B cell (primary cell): ENCODE results near the gene IPO5. TPM values are rescaled to one million over a fixed set of nuclear protein-coding genes. Genes with fewer than 3 reads are reported as not detected.
"Not testable (repeated sequence)": the region's sequence is repeated elsewhere in the genome, so short reads cannot be mapped to it uniquely, and the experiment has no call there.

Experiments
- ATAC-seq: fragments of 200-7000 bp; cut with Tn5 transposase; one replicate; pipeline ENCODE4 v1.10.0; 2021; ENCODE audit warnings: low read depth, mild to moderate bottlenecking, moderate number of reproducible peaks, moderate library complexity
- CTCF ChIA-PET: fragments of 350-600 bp; sonication (Branson Sonifier 250); formaldehyde crosslinking; loops from one replicate; lab custom pipeline; 2021; ENCODE audit warnings: antibody characterized with exemption, inconsistent platforms; lab: Charles Lee
- POLR2A ChIA-PET: fragments of 350-600 bp; sonication (Branson Sonifier 250); formaldehyde crosslinking; loops from one replicate; lab custom pipeline; 2021; ENCODE audit warnings: antibody characterized with exemption; lab: Charles Lee
- DNase-seq: peaks from one replicate; pipeline ENCODE4 v3.0.0; 2013
- H2AFZ ChIP-seq: 2 replicates; pipeline ENCODE4 v1.6.1; 2012; ENCODE audit warnings: mild to moderate bottlenecking, low read depth, low read length; ENCODE audit not compliant: insufficient read depth, poor library complexity, severe bottlenecking
- H3K27ac ChIP-seq, 2 donors: 1 replicate in 1 of 2; 2 replicates in 1 of 2; pipeline ENCODE4 v1.5.1; 2012 to 2013; ENCODE audit warnings: low read length in 2 of 2, mild to moderate bottlenecking in 2 of 2, moderate library complexity in 1 of 2
- H3K27me3 ChIP-seq, 4 experiments: fragments of 200-600 bp in 1 of 4; sonication (generic) in 1 of 4; replicated peaks in 1 of 4; 1 replicate in 2 of 4; 2 replicates in 2 of 4; pipeline versions ENCODE4 v1.6.1 to v1.7.0; 2013 to 2016; ENCODE audit warnings: low read length in 3 of 4, mild to moderate bottlenecking in 2 of 4, mixed read lengths in 1 of 4, moderate library complexity in 1 of 4; ENCODE audit not compliant: insufficient read depth in 4 of 4, control insufficient read depth in 3 of 4; ENCODE audit errors: control extremely low read depth in 1 of 4
- H3K36me3 ChIP-seq, 2 experiments: replicated peaks in 1 of 2; 1 replicate in 1 of 2; 2 replicates in 1 of 2; pipeline versions ENCODE4 v1.6.1 to v1.7.1; 2013; ENCODE audit warnings: low read length in 1 of 2; ENCODE audit not compliant: insufficient read depth in 2 of 2, control insufficient read depth in 1 of 2; ENCODE audit errors: control extremely low read depth in 1 of 2, extremely low read depth in 1 of 2
- H3K4me1 ChIP-seq, 2 donors: fragments of 200-600 bp in 1 of 2; sonication (generic) in 1 of 2; 1 replicate in 1 of 2; 2 replicates in 1 of 2; pipeline versions ENCODE4 v1.5.1 to v1.6.1; 2013 to 2017; ENCODE audit warnings: low read length in 2 of 2; ENCODE audit not compliant: control insufficient read depth in 2 of 2, insufficient read depth in 2 of 2
- H3K4me2 ChIP-seq: replicated peaks from 2 replicates; pipeline ENCODE3; 2012; ENCODE audit warnings: mild to moderate bottlenecking, low read depth, low read length; ENCODE audit not compliant: poor library complexity, severe bottlenecking
- H3K4me3 ChIP-seq, 5 experiments: fragments of 200-600 bp in 1 of 5; sonication (generic) in 1 of 5; 1 replicate in 3 of 5; 2 replicates in 2 of 5; pipeline versions ENCODE4 v1.5.1 to v1.7.0; 2011 to 2016; ENCODE audit warnings: low read length in 4 of 5, mild to moderate bottlenecking in 4 of 5, low read depth in 2 of 5, control low read depth in 1 of 5, moderate library complexity in 1 of 5; ENCODE audit not compliant: insufficient read depth in 1 of 5; ENCODE audit errors: control extremely low read depth in 1 of 5, extremely low read depth in 1 of 5
- H3K79me2 ChIP-seq: fragments of 200-600 bp; sonication (generic); one replicate; pipeline ENCODE4 v1.6.0; 2016; ENCODE audit warnings: low read length; ENCODE audit not compliant: control insufficient read depth, insufficient read depth
- H3K9ac ChIP-seq: fragments of 200-600 bp; sonication (generic); 2 replicates; pipeline ENCODE4 v1.6.1; 2017; ENCODE audit warnings: mild to moderate bottlenecking, low read length, moderate library complexity
- H3K9me3 ChIP-seq, 3 donors: one replicate each; pipeline versions ENCODE4 v1.6.1 to v1.7.1; 2013; ENCODE audit warnings: low read length in 2 of 3; ENCODE audit not compliant: control insufficient read depth in 2 of 3, insufficient read depth in 1 of 3; ENCODE audit errors: control extremely low read depth in 1 of 3
- H4K20me1 ChIP-seq: 2 replicates; pipeline ENCODE4 v1.6.0; 2012; ENCODE audit warnings: mild to moderate bottlenecking, low read length; ENCODE audit not compliant: insufficient read depth, control insufficient read depth, poor library complexity, severe bottlenecking
- H3K27ac Mint-ChIP-seq: one replicate; pipeline ENCODE4 v1.8.0; 2021; ENCODE audit warnings: mixed read lengths
- H3K27me3 Mint-ChIP-seq: one replicate; pipeline ENCODE4 v1.8.0; 2021; ENCODE audit warnings: mixed read lengths
- H3K4me1 Mint-ChIP-seq: one replicate; pipeline ENCODE4 v1.8.0; 2021; ENCODE audit warnings: mixed read lengths
- H3K4me3 Mint-ChIP-seq: one replicate; pipeline ENCODE4 v1.8.0; 2021; ENCODE audit warnings: mixed read lengths
- H3K9me3 Mint-ChIP-seq: one replicate; pipeline ENCODE4 v1.8.0; 2022; ENCODE audit warnings: mixed read lengths; ENCODE audit not compliant: insufficient read depth
- CTCF ChIP-seq: fragments of 200-600 bp; IDR thresholded peaks from one replicate; pipeline ENCODE4 v1.8.0; 2022; ENCODE audit warnings: antibody characterized with exemption, mild to moderate bottlenecking
- EZH2 ChIP-seq: IDR thresholded peaks from 2 replicates; pipeline ENCODE4 v1.6.1; 2012; ENCODE audit warnings: borderline replicate concordance, low read depth, mild to moderate bottlenecking, moderate library complexity, low read length; ENCODE audit not compliant: insufficient read depth, poor library complexity, severe bottlenecking
- WGBS: methylation state at CpG from one replicate; pipeline ENCODE4 v1.1.5; 2013; ENCODE audit warnings: missing lambda C conversion rate; ENCODE audit not compliant: insufficient coverage; 5-methylcytosine and 5-hydroxymethylcytosine counted together
- intact Hi-C: fragments of 100-400 bp; cut with micrococcal nuclease; formaldehyde crosslinking; loops from one replicate; pipeline ENCODE4 v1.10.0; 2022
- polyA plus RNA-seq: library from polyadenylated mRNA; depleted of rRNA; stranded (reverse); fragments of >200 nt; gene quantifications from 2 replicates; pipeline ENCODE4 v1.2.3, GENCODE V29; 2012
- total RNA-seq, 2 donors: library from RNA; stranded (reverse); fragments of 120-200 nt in 1 of 2; gene quantifications; 1 replicate in 1 of 2; 2 replicates in 1 of 2; pipeline versions ENCODE4 v1.2.3 to v1.2.4, GENCODE V29; 2013 to 2022

The IPO5 gene
- total and polyA plus RNA-seq, 2 donors (not counting 1 experiment from before 2014, with no cell fraction given), result 25.9 to 76.4 TPM

- H3K27me3 ChIP-seq, H4K20me1 ChIP-seq, H3K27ac Mint-ChIP-seq, H3K9me3 ChIP-seq, H3K4me1 ChIP-seq, H3K9ac ChIP-seq, intact Hi-C loops, H3K36me3 ChIP-seq, H3K4me3 ChIP-seq, H3K4me2 ChIP-seq, H2AFZ ChIP-seq, H3K27ac ChIP-seq, H3K27me3 Mint-ChIP-seq, H3K4me1 Mint-ChIP-seq, CTCF ChIA-PET, ATAC-seq, DNase-seq, H3K79me2 ChIP-seq, H3K4me3 Mint-ChIP-seq, H3K9me3 Mint-ChIP-seq, POLR2A ChIA-PET: not testable (repeated sequence)
- WGBS, result 98% methylated on average over 6 of the region's 12 CpGs
These were observed 83.3 kb downstream of the IPO5 start for GRCh38 chr13:98036564-98037302.

GRCh38 chr13:98039261-98039660 is 85.8 kb downstream of the IPO5 start:
- POLR2A ChIA-PET, result no interaction called here
- no peak overlapping the region for H3K4me3 Mint-ChIP-seq
- Histone ChIP-seq H2AFZ (no peak overlapping the region), H3K27ac (no peak overlapping the region), H4K20me1 (no peaks in the 10 kb centered on the region), H3K27me3 (no peaks in the 10 kb centered on the region), H3K4me1 (no peaks in the 10 kb centered on the region), H3K9me3 (no peaks in the 10 kb centered on the region), H3K36me3 (no peaks in the 10 kb centered on the region), H3K9ac (no peak overlapping the region), H3K79me2 (no peaks in the 10 kb centered on the region), H3K4me2 (no peak overlapping the region), H3K4me3 (no peak overlapping the region)
- TF ChIP-seq EZH2, result no peak
- TF ChIP-seq CTCF, result no peak
- H3K4me1 Mint-ChIP-seq, result no peaks in the 10 kb centered on the region
- peaks cover 8% of the 10 kb centered on the region for H3K27me3 Mint-ChIP-seq
- H3K27ac Mint-ChIP-seq, result no peak overlapping the region
- no peaks in the 10 kb centered on the region for H3K9me3 Mint-ChIP-seq
- intact Hi-C loops, result no loop called here
- CTCF ChIA-PET, result no interaction called here
- 100% methylated on average over 3 of the region's 7 CpGs for WGBS
- no peak for ATAC-seq
- no peak for DNase-seq
